Measurements from ENCODE around the gene THSD7B. TPM values are rescaled to one million over a fixed set of nuclear protein-coding genes. Genes with fewer than 3 reads are reported as not detected.
A peak's percentile ranks its signal among the peaks of the same experiment; 100 is the strongest.

Gene THSD7B
- 0.06 and 0.07 TPM in 2 replicates for polyA plus RNA-seq (2013)

GRCh38 chr2:136765256-136766072, at the start of gene THSD7B:
THSD7B (plus strand) TSS chr2:136765545; CDS start chr2:136882179, 116,634 bp downstream.
- H3K4me3 ChIP-seq (ENCODE audit: low read depth, low read length): peak within 1 kb of the TSS; percentile 67
- no peaks in the 10 kb centered on the region for H3K36me3 ChIP-seq (ENCODE audit: control insufficient read depth in 1 of 2, insufficient read depth in 2 of 2, low read length in 2 of 2)
- H3K79me1 ChIP-seq (ENCODE audit: low read length): no peaks in the 10 kb centered on the region
- peak within 1 kb of the TSS; percentile 86 for H3K4me2 ChIP-seq (ENCODE audit: low read length)
- no peak within 1 kb of the TSS for H4K12ac ChIP-seq (ENCODE audit: low read depth, low read length)
- H2BK5ac ChIP-seq (ENCODE audit: low read depth, low read length, poor library complexity): no peak within 1 kb of the TSS
- peaks cover 2 to 13% of the 10 kb centered on the region in 2 experiments for H3K4me1 ChIP-seq (ENCODE audit: control insufficient read depth in 1 of 2, insufficient read depth in 2 of 2, low read length in 2 of 2)
- H2AK5ac ChIP-seq (ENCODE audit: low read length): no peak within 1 kb of the TSS
- H3K14ac ChIP-seq (ENCODE audit: low read length): no peak within 1 kb of the TSS
- no peak for DNase-seq
- H4K91ac ChIP-seq (ENCODE audit: low read depth, low read length): no peak within 1 kb of the TSS
- no peaks in the 10 kb centered on the region for H3K9me3 ChIP-seq (ENCODE audit: insufficient read depth, low read depth, low read length)
- no peak within 1 kb of the TSS for H2BK12ac ChIP-seq (ENCODE audit: low read length)
- peaks cover 30% of the 10 kb centered on the region for H3K27me3 ChIP-seq (ENCODE audit: insufficient read depth, low read length)
- H2AFZ ChIP-seq (ENCODE audit: insufficient read depth, low read length, poor library complexity): peak within 1 kb of the TSS; percentile 20
- no CpG with 5 or more reads among the region's 77 CpGs for WGBS (ENCODE audit: extremely low coverage, insufficient coverage, insufficient read length)
- H2BK120ac ChIP-seq (ENCODE audit: insufficient read depth, low read length, poor library complexity): no peak within 1 kb of the TSS
- H3K79me2 ChIP-seq (ENCODE audit: control insufficient read depth, insufficient read depth, low read length, poor library complexity): no peaks in the 10 kb centered on the region
- H3K23ac ChIP-seq (ENCODE audit: low read length): no peak within 1 kb of the TSS
- H3K27ac ChIP-seq (ENCODE audit: low read depth, low read length): no peak within 1 kb of the TSS
- H3K4ac ChIP-seq (ENCODE audit: low read depth, low read length): no peak within 1 kb of the TSS
- no peak within 1 kb of the TSS for H3K18ac ChIP-seq (ENCODE audit: low read length)
- no peak within 1 kb of the TSS for H4K8ac ChIP-seq (ENCODE audit: low read depth, low read length)
- H3K9ac ChIP-seq (ENCODE audit: low read length): no peak within 1 kb of the TSS

GRCh38 chr2:136718273-136718672, 47.1 kb upstream of the THSD7B start:
- DNase-seq: no peak
- H2BK12ac ChIP-seq (ENCODE audit: low read length): no peak overlapping the region
- H4K91ac ChIP-seq (ENCODE audit: low read depth, low read length): no peak overlapping the region
- H3K18ac ChIP-seq (ENCODE audit: low read length): no peak overlapping the region
- H3K4me2 ChIP-seq (ENCODE audit: low read length): no peak overlapping the region
- no peak overlapping the region for H3K4me3 ChIP-seq (ENCODE audit: low read depth, low read length)
- H2AK5ac ChIP-seq (ENCODE audit: low read length): no peak overlapping the region
- H3K14ac ChIP-seq (ENCODE audit: low read length): no peak overlapping the region
- H3K4ac ChIP-seq (ENCODE audit: low read depth, low read length): no peak overlapping the region
- H3K79me2 ChIP-seq (ENCODE audit: control insufficient read depth, insufficient read depth, low read length, poor library complexity): no peaks in the 10 kb centered on the region
- no peak overlapping the region for H4K12ac ChIP-seq (ENCODE audit: low read depth, low read length)
- H3K9ac ChIP-seq (ENCODE audit: low read length): no peak overlapping the region
- no peaks in the 10 kb centered on the region for H3K9me3 ChIP-seq (ENCODE audit: insufficient read depth, low read depth, low read length)
- no peak overlapping the region for H3K27ac ChIP-seq (ENCODE audit: low read depth, low read length)
- no peak overlapping the region for H4K8ac ChIP-seq (ENCODE audit: low read depth, low read length)
- no peak overlapping the region for H3K23ac ChIP-seq (ENCODE audit: low read length)
- no peak overlapping the region for H2BK5ac ChIP-seq (ENCODE audit: low read depth, low read length, poor library complexity)
- no peaks in the 10 kb centered on the region for H3K79me1 ChIP-seq (ENCODE audit: low read length)
- no peaks in the 10 kb centered on the region for H3K36me3 ChIP-seq (ENCODE audit: control insufficient read depth in 1 of 2, insufficient read depth in 2 of 2, low read length in 2 of 2)
- no peaks in the 10 kb centered on the region for H3K27me3 ChIP-seq (ENCODE audit: insufficient read depth, low read length)
- no peak overlapping the region for H2AFZ ChIP-seq (ENCODE audit: insufficient read depth, low read length, poor library complexity)
- no peak overlapping the region for H2BK120ac ChIP-seq (ENCODE audit: insufficient read depth, low read length, poor library complexity)
- no peaks in the 10 kb centered on the region for H3K4me1 ChIP-seq (ENCODE audit: control insufficient read depth in 1 of 2, insufficient read depth in 2 of 2, low read length in 2 of 2)

GRCh38 chr2:136727973-136728699, 37.2 kb upstream of the THSD7B start:
- no peaks in the 10 kb centered on the region for H3K79me2 ChIP-seq (ENCODE audit: control insufficient read depth, insufficient read depth, low read length, poor library complexity)
- no peak overlapping the region for H4K12ac ChIP-seq (ENCODE audit: low read depth, low read length)
- no peak overlapping the region for H2AK5ac ChIP-seq (ENCODE audit: low read length)
- H3K14ac ChIP-seq (ENCODE audit: low read length): no peak overlapping the region
- H3K27ac ChIP-seq (ENCODE audit: low read depth, low read length): no peak overlapping the region
- peaks cover 6% of the 10 kb centered on the region for H3K9me3 ChIP-seq (ENCODE audit: insufficient read depth, low read depth, low read length)
- no peak overlapping the region for H2BK12ac ChIP-seq (ENCODE audit: low read length)
- no peak overlapping the region for H2BK5ac ChIP-seq (ENCODE audit: low read depth, low read length, poor library complexity)
- H3K36me3 ChIP-seq (ENCODE audit: control insufficient read depth in 1 of 2, insufficient read depth in 2 of 2, low read length in 2 of 2): no peaks in the 10 kb centered on the region
- H4K91ac ChIP-seq (ENCODE audit: low read depth, low read length): no peak overlapping the region
- no peaks in the 10 kb centered on the region for H3K4me1 ChIP-seq (ENCODE audit: control insufficient read depth in 1 of 2, insufficient read depth in 2 of 2, low read length in 2 of 2)
- no peak overlapping the region for H3K23ac ChIP-seq (ENCODE audit: low read length)
- no peak overlapping the region for H3K9ac ChIP-seq (ENCODE audit: low read length)
- H3K4me3 ChIP-seq (ENCODE audit: low read depth, low read length): no peak overlapping the region
- H3K4ac ChIP-seq (ENCODE audit: low read depth, low read length): no peak overlapping the region
- H2AFZ ChIP-seq (ENCODE audit: insufficient read depth, low read length, poor library complexity): no peak overlapping the region
- H3K18ac ChIP-seq (ENCODE audit: low read length): no peak overlapping the region
- no peak overlapping the region for H3K4me2 ChIP-seq (ENCODE audit: low read length)
- no peaks in the 10 kb centered on the region for H3K79me1 ChIP-seq (ENCODE audit: low read length)
- H3K27me3 ChIP-seq (ENCODE audit: insufficient read depth, low read length): no peaks in the 10 kb centered on the region
- H2BK120ac ChIP-seq (ENCODE audit: insufficient read depth, low read length, poor library complexity): no peak overlapping the region
- no peak for DNase-seq
- H4K8ac ChIP-seq (ENCODE audit: low read depth, low read length): no peak overlapping the region
- no CpG with 5 or more reads among the region's 4 CpGs for WGBS (ENCODE audit: extremely low coverage, insufficient coverage, insufficient read length)

GRCh38 chr2:136736236-136736635, 29.1 kb upstream of the THSD7B start:
- no peak overlapping the region for H3K14ac ChIP-seq (ENCODE audit: low read length)
- no CpG with 5 or more reads among the region's 3 CpGs for WGBS (ENCODE audit: extremely low coverage, insufficient coverage, insufficient read length)
- H2BK5ac ChIP-seq (ENCODE audit: low read depth, low read length, poor library complexity): no peak overlapping the region
- H3K9me3 ChIP-seq (ENCODE audit: insufficient read depth, low read depth, low read length): no peaks in the 10 kb centered on the region
- no peak overlapping the region for H2AFZ ChIP-seq (ENCODE audit: insufficient read depth, low read length, poor library complexity)
- no peak overlapping the region for H4K12ac ChIP-seq (ENCODE audit: low read depth, low read length)
- no peak for DNase-seq
- no peaks in the 10 kb centered on the region for H3K27me3 ChIP-seq (ENCODE audit: insufficient read depth, low read length)
- H2BK120ac ChIP-seq (ENCODE audit: insufficient read depth, low read length, poor library complexity): no peak overlapping the region
- H3K23ac ChIP-seq (ENCODE audit: low read length): no peak overlapping the region
- H3K79me1 ChIP-seq (ENCODE audit: low read length): no peaks in the 10 kb centered on the region
- no peak overlapping the region for H3K18ac ChIP-seq (ENCODE audit: low read length)
- H3K9ac ChIP-seq (ENCODE audit: low read length): no peak overlapping the region
- H2AK5ac ChIP-seq (ENCODE audit: low read length): no peak overlapping the region
- H3K27ac ChIP-seq (ENCODE audit: low read depth, low read length): no peak overlapping the region
- no peak overlapping the region for H3K4me3 ChIP-seq (ENCODE audit: low read depth, low read length)
- H3K4ac ChIP-seq (ENCODE audit: low read depth, low read length): no peak overlapping the region
- no peaks in the 10 kb centered on the region for H3K79me2 ChIP-seq (ENCODE audit: control insufficient read depth, insufficient read depth, low read length, poor library complexity)
- H3K36me3 ChIP-seq (ENCODE audit: control insufficient read depth in 1 of 2, insufficient read depth in 2 of 2, low read length in 2 of 2): no peaks in the 10 kb centered on the region
- no peak overlapping the region for H3K4me2 ChIP-seq (ENCODE audit: low read length)
- H3K4me1 ChIP-seq (ENCODE audit: control insufficient read depth in 1 of 2, insufficient read depth in 2 of 2, low read length in 2 of 2): no peaks in the 10 kb centered on the region
- no peak overlapping the region for H4K91ac ChIP-seq (ENCODE audit: low read depth, low read length)
- H2BK12ac ChIP-seq (ENCODE audit: low read length): no peak overlapping the region
- H4K8ac ChIP-seq (ENCODE audit: low read depth, low read length): no peak overlapping the region

Measured in trophoblast cell (in vitro differentiated cells and primary cell).